Omental fat pad (tissue), 4 donors: ENCODE data around the gene TNFAIP3. TPM values are rescaled to one million over a fixed set of nuclear protein-coding genes. Genes with fewer than 3 reads are reported as not detected.
"Not testable (repeated sequence)": the region's sequence is repeated elsewhere in the genome, so short reads cannot be mapped to it uniquely, and the experiment has no call there.

Experiments used
- ATAC-seq: fragments of 150-250 bp; one replicate; pipeline ENCODE4 v1.9.1; 2016; ENCODE audit warnings: mild to moderate bottlenecking, moderate library complexity; ENCODE audit not compliant: low FRiP score
- DNase-seq: peaks from one replicate; pipeline ENCODE4 v3.0.0-alpha.2; 2019; ENCODE audit warnings: low spot score
- total RNA-seq, 4 donors: library from RNA; depleted of rRNA; stranded (reverse); fragments of >200 nt; gene quantifications; one replicate each; pipeline ENCODE4 v1.1.0, GENCODE V29; 2016
- TF ChIP-seq, protein P1 (sequence below), 3 donors: fragments of 450-650 bp; IDR thresholded peaks; one replicate each; pipeline ENCODE4 v1.5.1; 2016 to 2017; ENCODE audit warnings: antibody characterized with exemption in 3 of 3, mild to moderate bottlenecking in 3 of 3, moderate library complexity in 2 of 3

TNFAIP3 gene
- total RNA-seq, 4 donors from 2014 or later = 24.2 to 250 (median 44.5) TPM

DNA sequence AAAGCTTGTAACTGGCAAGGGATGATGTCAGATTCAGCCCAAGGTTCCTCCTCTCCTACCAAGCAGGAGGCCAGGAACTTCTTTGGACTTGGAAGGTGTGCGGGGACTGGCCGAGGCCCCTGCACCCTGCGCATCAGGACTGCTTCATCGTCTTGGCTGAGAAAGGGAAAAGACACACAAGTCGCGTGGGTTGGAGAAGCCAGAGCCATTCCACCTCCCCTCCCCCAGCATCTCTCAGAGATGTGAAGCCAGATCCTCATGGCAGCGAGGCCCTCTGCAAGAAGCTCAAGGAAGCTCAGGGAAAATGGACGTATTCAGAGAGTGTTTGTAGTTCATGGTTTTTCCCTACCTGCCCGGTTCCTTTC lies 14.4 kb downstream of the TNFAIP3 start:
- TF ChIP-seq, protein P1, sequence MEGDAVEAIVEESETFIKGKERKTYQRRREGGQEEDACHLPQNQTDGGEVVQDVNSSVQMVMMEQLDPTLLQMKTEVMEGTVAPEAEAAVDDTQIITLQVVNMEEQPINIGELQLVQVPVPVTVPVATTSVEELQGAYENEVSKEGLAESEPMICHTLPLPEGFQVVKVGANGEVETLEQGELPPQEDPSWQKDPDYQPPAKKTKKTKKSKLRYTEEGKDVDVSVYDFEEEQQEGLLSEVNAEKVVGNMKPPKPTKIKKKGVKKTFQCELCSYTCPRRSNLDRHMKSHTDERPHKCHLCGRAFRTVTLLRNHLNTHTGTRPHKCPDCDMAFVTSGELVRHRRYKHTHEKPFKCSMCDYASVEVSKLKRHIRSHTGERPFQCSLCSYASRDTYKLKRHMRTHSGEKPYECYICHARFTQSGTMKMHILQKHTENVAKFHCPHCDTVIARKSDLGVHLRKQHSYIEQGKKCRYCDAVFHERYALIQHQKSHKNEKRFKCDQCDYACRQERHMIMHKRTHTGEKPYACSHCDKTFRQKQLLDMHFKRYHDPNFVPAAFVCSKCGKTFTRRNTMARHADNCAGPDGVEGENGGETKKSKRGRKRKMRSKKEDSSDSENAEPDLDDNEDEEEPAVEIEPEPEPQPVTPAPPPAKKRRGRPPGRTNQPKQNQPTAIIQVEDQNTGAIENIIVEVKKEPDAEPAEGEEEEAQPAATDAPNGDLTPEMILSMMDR (IDR thresholded peaks at IDR 0.05) = no peak
- ATAC-seq (peak; percentile 2), DNase-seq (no peak)

DNA sequence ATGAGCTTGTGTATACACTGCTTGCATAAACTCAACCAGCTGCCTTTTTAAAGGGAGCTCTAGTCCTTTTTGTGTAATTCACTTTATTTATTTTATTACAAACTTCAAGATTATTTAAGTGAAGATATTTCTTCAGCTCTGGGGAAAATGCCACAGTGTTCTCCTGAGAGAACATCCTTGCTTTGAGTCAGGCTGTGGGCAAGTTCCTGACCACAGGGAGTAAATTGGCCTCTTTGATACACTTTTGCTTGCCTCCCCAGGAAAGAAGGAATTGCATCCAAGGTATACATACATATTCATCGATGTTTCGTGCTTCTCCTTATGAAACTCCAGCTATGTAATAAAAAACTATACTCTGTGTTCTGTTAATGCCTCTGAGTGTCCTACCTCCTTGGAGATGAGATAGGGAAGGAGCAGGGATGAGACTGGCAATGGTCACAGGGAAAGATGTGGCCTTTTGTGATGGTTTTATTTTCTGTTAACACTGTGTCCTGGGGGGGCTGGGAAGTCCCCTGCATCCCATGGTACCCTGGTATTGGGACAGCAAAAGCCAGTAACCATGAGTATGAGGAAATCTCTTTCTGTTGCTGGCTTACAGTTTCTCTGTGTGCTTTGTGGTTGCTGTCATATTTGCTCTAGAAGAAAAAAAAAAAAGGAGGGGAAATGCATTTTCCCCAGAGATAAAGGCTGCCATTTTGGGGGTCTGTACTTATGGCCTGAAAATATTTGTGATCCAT lies 15.3 kb downstream of the TNFAIP3 start:
- no peak for DNase-seq
- no peak for ATAC-seq
- TF ChIP-seq, protein P1 (IDR thresholded peaks at IDR 0.05) = no peak

DNA sequence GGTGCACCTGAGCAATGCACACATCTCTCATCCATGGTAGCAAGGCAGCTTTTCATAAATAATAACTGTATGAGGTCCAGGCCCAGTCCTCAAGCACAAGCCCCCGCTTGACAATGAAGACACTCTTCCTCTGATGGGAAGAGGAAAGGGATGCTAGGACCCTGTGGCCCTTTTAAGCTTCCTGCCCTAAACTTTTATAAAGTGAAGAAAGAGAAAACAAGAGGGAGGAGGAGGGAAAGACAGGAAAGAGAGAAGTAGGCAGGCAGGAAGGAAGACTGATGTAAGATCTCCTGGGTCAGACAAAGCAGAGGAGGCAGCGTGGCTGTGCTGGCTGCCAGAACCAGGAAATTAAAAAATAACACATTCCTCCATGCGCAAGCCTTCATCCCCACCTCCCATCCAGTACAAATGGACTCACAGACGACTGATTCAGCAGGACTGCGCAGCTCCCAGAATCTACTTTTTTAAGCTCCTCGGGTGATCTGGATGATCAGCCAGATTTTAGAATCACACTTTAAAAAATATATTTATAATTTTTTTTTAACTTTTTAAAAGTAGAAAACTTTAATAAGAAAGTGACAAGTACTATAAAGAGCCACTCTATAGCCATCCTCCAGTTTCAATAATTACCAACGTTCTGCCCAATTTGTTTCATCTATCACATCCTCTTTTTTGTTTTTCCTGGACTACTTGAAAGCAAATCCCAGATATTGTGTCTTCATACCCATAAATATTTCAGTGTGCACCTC lies 16.5 kb downstream of the TNFAIP3 start:
- TF ChIP-seq, protein P1 (IDR thresholded peaks at IDR 0.05) = no peak
- peak; percentile 70 for ATAC-seq

DNA sequence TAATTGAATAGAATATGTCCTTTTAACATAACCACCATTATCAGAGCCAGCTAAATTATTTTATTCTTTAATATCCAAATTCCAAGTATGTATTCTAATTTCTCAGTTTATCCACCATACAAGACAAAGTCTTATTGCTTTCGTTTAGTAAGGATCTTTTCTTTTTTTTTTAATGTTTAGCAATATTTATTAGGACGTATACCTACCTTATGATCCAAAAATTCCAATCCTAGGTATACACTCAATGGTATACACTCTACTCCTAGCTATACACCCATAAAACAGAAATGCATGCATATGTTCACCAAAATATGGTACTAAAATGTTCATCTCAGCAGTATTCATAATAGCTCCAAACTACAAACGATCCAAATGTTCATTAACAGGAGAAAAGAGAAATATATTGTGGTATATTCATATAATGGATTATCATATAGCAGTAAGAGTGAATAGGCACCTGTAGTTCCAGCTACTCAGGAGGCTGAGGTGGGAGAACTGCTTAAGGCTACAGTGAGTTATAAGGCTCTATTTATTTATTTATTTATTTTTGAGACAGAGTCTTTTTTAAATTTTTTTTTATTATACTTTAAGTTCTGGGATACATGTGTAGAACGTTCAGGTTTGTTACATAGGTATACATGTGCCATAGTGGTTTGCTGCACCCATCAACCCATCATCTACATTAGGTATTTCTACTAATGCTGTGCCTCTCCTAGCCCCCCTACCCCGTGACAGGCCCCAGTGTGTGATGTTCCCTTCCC lies 17.3 kb downstream of the TNFAIP3 start:
- no peak for DNase-seq
- TF ChIP-seq, protein P1 (IDR thresholded peaks at IDR 0.05) = no peak
- no peak for ATAC-seq

More for the DNA sequence above, 16.5 kb downstream of the TNFAIP3 start:
- no peak for DNase-seq

DNA sequence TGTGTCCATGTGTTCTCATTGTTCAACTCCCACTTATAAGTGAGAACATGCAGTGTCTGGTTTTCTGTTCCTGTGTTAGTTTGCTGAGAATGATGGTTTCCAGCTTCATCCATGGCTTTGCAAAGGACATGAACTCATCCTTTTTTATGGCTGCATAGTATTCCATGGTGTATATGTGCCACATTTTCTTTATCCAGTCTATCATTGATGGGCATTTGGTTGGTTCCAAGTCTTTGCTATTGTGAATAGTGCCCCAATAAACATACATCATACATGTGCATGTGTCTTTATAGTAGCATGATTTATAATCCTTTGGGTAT lies 17.8 kb downstream of the TNFAIP3 start:
- not testable (repeated sequence) for DNase-seq, ATAC-seq

DNA sequence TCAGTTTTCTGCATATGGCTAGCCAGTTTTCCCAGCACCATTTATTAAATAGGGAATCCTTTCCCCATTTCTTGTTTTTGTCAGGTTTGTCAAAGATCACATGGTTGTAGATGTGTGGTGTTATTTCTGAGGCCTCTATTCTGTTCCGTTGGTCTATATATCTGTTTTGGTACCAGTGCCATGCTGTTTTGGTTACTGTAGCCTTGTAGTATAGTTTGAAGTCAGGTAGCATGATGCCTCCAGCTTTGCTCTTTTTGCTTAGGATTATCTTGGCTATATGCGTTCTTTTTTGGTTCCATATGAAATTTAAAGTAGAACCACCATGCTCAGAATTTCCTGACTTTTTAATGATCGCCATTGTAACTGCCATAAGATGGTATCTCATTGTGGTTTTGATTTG lies 19.2 kb downstream of the TNFAIP3 start:
- ATAC-seq, DNase-seq: not testable (repeated sequence)

DNA sequence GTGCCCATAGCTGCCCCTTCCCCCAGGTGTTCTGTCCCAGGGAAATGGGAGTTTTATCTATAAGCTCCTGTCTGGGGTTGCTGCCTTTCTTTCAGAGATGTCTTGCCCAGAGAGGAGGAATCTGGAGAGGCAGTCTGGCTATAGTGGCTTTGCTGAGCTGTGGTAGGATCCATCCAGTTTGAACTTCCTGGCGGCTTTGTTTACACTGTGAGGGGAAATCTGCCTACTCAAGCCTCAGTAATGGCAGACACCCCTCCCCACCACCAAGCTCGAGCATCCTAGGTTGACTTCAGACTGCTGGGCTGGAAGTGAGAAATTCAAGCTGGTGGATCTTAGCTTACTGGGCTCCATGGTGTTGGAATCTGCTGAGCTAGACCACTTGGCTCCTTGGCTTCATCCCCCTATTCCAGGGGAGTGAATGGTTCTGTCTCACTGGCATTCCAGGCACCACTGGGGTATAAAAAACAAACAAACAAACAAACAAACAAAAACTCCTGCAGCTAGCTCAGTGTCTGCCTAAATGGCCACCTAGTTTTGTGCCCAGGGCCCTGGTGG lies 24.0 kb downstream of the TNFAIP3 start:
- TF ChIP-seq, protein P1 (IDR thresholded peaks at IDR 0.05) = no peak
- ATAC-seq (no peak), DNase-seq (no peak)
